GM21515 (cell line): Measurements from ENCODE around the gene SLC10A1.

Source experiments
- ATAC-seq: cut with Tn5 transposase; IDR thresholded peaks from one replicate; pipeline ENCODE4 v1.9.1; 2021; ENCODE audit not compliant: unreplicated experiment

Gene SLC10A1

GRCh38 chr14:69726761-69727511, 70.1 kb downstream of the SLC10A1 start:
- ATAC-seq: peak; percentile 83
